SU-DHL-6 (cell line): ENCODE data around the gene CSNK2A3.
"Not testable (repeated sequence)": the region's sequence is repeated elsewhere in the genome, so short reads cannot be mapped to it uniquely, and the experiment has no call there.

Experiments
- H2AFZ ChIP-seq: fragments of 200-600 bp; sonication (generic); 2 replicates; pipeline ENCODE4 v1.6.1; 2014; ENCODE audit warnings: low read depth, mild to moderate bottlenecking, moderate library complexity, mixed read lengths, antibody characterized with exemption, low read length; ENCODE audit not compliant: severe bottlenecking
- H3F3A ChIP-seq: fragments of 200-600 bp; shearing (Covaris generic); 2 replicates; pipeline ENCODE4 v1.6.0; 2016; ENCODE audit warnings: antibody characterized with exemption, mild to moderate bottlenecking; ENCODE audit not compliant: insufficient read depth
- H3K27ac ChIP-seq: fragments of 200-600 bp; sonication (generic); 2 replicates; pipeline ENCODE4 v1.5.1; 2016; ENCODE audit warnings: low read depth, mild to moderate bottlenecking, low read length, moderate library complexity, mixed read lengths
- H3K27me3 ChIP-seq: fragments of 200-600 bp; sonication (generic), shearing (Covaris generic); 2 replicates; pipeline ENCODE4 v1.6.0; 2014; ENCODE audit warnings: mild to moderate bottlenecking, low read length
- H3K36me3 ChIP-seq: fragments of 200-600 bp; sonication (generic); 2 replicates; pipeline ENCODE4 v1.6.1; 2014; ENCODE audit warnings: mild to moderate bottlenecking, low read length, mixed read lengths
- H3K4me2 ChIP-seq: fragments of 300-600, 200-600 bp; shearing (Covaris generic), sonication (generic); 2 replicates; pipeline ENCODE4 v1.6.0; 2014; ENCODE audit warnings: low read length, low read depth, mild to moderate bottlenecking; ENCODE audit not compliant: poor library complexity, severe bottlenecking
- H3K4me3 ChIP-seq: fragments of 200-600 bp; sonication (generic); 2 replicates; pipeline ENCODE4 v1.5.1; 2014; ENCODE audit warnings: antibody characterized with exemption, low read length, mild to moderate bottlenecking, mixed read lengths; ENCODE audit not compliant: insufficient read depth, poor library complexity, severe bottlenecking
- H3K79me2 ChIP-seq: fragments of 200-600 bp; sonication (generic); 2 replicates; pipeline ENCODE4 v1.6.1; 2014; ENCODE audit warnings: mild to moderate bottlenecking, low read length, moderate library complexity; ENCODE audit not compliant: insufficient read depth
- H3K9ac ChIP-seq: fragments of 200-600 bp; sonication (generic); 2 replicates; pipeline ENCODE4 v1.7.0; 2014; ENCODE audit warnings: mild to moderate bottlenecking, low read length
- H3K9me2 ChIP-seq: fragments of 200-600 bp; sonication (generic); replicated peaks from 2 replicates; pipeline ENCODE4 v1.6.1; 2014; ENCODE audit warnings: low read length; ENCODE audit not compliant: insufficient read depth
- H3K9me3 ChIP-seq: fragments of 200-600 bp; sonication (generic); 2 replicates; pipeline ENCODE4 v1.6.1; 2014; ENCODE audit warnings: low read length, mixed read lengths; ENCODE audit not compliant: insufficient read depth
- H4K20me1 ChIP-seq: fragments of 200-600 bp; sonication (generic); 2 replicates; pipeline ENCODE4 v1.6.1; 2014; ENCODE audit warnings: low read depth, mild to moderate bottlenecking, antibody characterized with exemption, low read length, moderate library complexity, mixed read lengths
- CTCF ChIP-seq: fragments of 200-600 bp; sonication (generic); IDR thresholded peaks from one replicate; pipeline ENCODE4 v1.5.1; 2017; ENCODE audit warnings: antibody characterized with exemption, mild to moderate bottlenecking, low read length, moderate library complexity; ENCODE audit not compliant: insufficient read depth, poor library complexity, severe bottlenecking
- EZH2phosphoT487 ChIP-seq: fragments of 200-600 bp; sonication (generic), shearing (Covaris generic); conservative IDR thresholded peaks from 2 replicates; pipeline ENCODE4 v1.6.1; 2018; ENCODE audit warnings: mild to moderate bottlenecking, antibody characterized with exemption, low read length, moderate library complexity, mixed read lengths

The CSNK2A3 gene

GRCh38 chr11:11359611-11360010 lies 6.6 kb upstream of the CSNK2A3 start:
- no peak overlapping the region for H3K9ac ChIP-seq
- no peak overlapping the region for H3K4me2 ChIP-seq
- H3K27me3 ChIP-seq: no peaks in the 10 kb centered on the region
- no peaks in the 10 kb centered on the region for H3K9me2 ChIP-seq
- TF ChIP-seq EZH2phosphoT487 (no peak), CTCF (no peak)
- no peaks in the 10 kb centered on the region for H3F3A ChIP-seq
- no peaks in the 10 kb centered on the region for H3K36me3 ChIP-seq
- H3K9me3 ChIP-seq: no peaks in the 10 kb centered on the region
- H3K27ac ChIP-seq: no peak overlapping the region
- no peak overlapping the region for H2AFZ ChIP-seq
- no peaks in the 10 kb centered on the region for H3K79me2 ChIP-seq
- H3K4me3 ChIP-seq: no peak overlapping the region
- no peaks in the 10 kb centered on the region for H4K20me1 ChIP-seq

- Histone ChIP-seq H3F3A (no peaks in the 10 kb centered on the region), H4K20me1 (no peaks in the 10 kb centered on the region), H3K4me2 (no peak overlapping the region), H3K9me2 (no peaks in the 10 kb centered on the region), H3K4me3 (no peak overlapping the region), H3K9me3 (no peaks in the 10 kb centered on the region), H3K27me3 (no peaks in the 10 kb centered on the region), H2AFZ (no peak overlapping the region), H3K79me2 (no peaks in the 10 kb centered on the region), H3K27ac (no peak overlapping the region), H3K9ac (no peak overlapping the region), H3K36me3 (no peaks in the 10 kb centered on the region)
- no peak for TF ChIP-seq CTCF
- TF ChIP-seq EZH2phosphoT487: no peak
These were observed 3.8 kb upstream of the CSNK2A3 start for GRCh38 chr11:11356842-11357241.

GRCh38 chr11:11351851-11352250 lies 1.2 kb downstream of the CSNK2A3 start:
- not testable (repeated sequence) for H3K4me3 ChIP-seq, H3K27me3 ChIP-seq, H3K27ac ChIP-seq, H3K36me3 ChIP-seq, H3K9ac ChIP-seq, H3F3A ChIP-seq, H3K4me2 ChIP-seq, H2AFZ ChIP-seq, H4K20me1 ChIP-seq, H3K79me2 ChIP-seq, H3K9me3 ChIP-seq, H3K9me2 ChIP-seq

- Histone ChIP-seq H3K27ac (no peak overlapping the region), H3K36me3 (no peaks in the 10 kb centered on the region), H3K27me3 (no peaks in the 10 kb centered on the region), H3K9me2 (no peaks in the 10 kb centered on the region), H3K9ac (no peak overlapping the region), H4K20me1 (no peaks in the 10 kb centered on the region), H3K4me3 (no peak overlapping the region), H3K79me2 (no peaks in the 10 kb centered on the region), H3K4me2 (no peak overlapping the region), H3F3A (no peaks in the 10 kb centered on the region), H3K9me3 (no peaks in the 10 kb centered on the region), H2AFZ (no peak overlapping the region)
- TF ChIP-seq CTCF (no peak), EZH2phosphoT487 (no peak)
These were observed 1.9 kb downstream of the CSNK2A3 start for GRCh38 chr11:11351042-11351586.
